NCI-H1930 (cell line): ENCODE results near the gene NOL11.
"Not testable (repeated sequence)": the region's sequence is repeated elsewhere in the genome, so short reads cannot be mapped to it uniquely, and the experiment has no call there.

ENCODE experiments used
- DNase-seq, 2 experiments: peaks; one replicate each; lab custom pipeline; 2025; lab: John Stamatoyannopoulos, UW

NOL11 gene

DNA sequence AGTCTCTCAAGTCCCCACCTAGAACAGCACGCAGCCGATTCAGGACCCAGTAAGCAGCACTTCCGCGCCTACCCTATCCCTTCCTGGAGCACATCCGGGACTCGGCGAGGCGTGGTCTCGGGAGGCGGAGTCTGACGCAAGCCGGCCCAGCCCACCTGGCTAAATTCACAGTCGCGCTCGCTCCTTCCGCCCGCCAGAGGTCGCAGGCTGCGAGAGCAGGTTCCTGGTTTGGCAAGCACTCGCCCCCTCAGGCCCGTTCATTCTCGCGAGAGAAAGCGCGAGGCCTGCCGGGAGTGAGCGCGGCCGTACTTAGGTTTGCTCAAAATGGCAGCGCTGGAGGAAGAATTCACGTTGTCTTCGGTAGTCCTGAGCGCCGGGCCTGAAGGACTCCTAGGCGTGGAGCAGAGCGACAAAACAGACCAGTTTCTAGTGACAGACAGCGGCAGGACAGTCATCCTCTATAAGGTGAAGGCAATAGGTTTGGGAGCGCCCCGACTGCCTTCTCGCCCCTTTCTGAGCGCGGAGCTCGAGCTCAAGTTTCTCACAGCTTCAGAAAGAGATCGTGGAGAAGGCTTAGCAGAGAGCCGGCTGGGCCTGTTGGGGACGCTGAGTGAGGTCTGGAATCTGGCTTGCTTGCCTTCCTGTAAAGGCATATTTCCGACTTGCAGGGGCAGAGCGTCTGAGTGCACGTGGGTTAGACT, at the start of gene NOL11:
TSS of gene NOL11 (plus strand) at position 313 of the 701 bp plus-strand sequence. CDS start at position 325, 12 bp downstream.
- DNase-seq, result peak; percentile 99 to 100

DNA sequence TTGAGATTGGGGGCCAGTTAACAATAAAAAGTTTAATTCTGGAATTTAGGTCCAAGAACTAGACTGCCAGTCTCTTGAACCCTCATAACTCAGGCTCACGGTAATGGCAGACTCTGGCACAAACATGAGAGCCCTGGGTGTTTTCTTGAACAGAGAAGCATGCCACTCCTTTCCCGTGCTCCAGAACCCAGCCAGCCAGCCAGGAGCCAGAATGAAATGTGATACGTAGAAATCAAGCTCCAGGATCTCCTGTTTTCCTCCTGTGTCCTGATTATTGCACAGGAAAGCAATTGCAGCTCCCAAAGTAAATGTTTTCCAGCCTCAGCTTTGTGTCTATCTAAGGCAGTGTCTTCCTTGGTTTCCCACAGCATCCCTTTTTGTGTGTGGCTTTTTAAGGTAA, 46.2 kb upstream of the NOL11 start:
- DNase-seq, result no peak

DNA sequence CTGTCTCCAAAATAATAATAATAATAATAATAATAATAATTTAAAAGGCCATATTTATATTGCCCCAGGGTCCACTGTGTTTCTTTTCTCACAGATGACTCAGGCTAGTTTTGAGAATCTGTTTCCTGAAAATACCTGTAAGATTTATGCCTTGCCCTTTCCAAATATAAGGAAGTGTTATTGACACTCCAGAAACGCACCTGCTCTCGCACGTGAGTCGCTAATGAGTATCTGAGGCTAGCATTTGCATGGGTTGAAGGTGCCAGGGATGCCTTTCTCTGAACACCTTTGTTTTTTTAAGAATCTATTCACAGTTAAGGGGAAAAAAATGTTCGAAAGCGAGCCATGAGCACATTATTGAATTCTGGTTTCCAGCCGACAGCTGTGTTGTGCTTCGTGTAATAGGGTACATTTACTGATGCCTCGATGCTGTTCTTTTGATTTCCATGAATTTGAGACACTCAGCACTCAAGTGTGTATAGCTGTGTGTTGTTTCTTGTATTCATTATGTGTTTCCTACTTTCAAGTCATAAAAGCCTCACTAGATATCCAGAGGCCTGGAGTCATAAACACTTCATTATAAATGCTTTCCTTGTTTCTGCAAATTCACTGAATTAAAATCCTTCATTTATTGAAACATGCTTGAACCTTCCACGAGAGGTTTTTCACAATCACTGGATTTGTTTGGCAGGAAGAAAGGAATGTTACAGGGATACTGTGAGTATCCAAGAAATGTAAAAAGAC, 45.0 kb upstream of the NOL11 start:
- no peak for DNase-seq

GRCh38 chr17:67675481-67675880, 42.3 kb upstream of the NOL11 start:
- no peak for DNase-seq

DNA sequence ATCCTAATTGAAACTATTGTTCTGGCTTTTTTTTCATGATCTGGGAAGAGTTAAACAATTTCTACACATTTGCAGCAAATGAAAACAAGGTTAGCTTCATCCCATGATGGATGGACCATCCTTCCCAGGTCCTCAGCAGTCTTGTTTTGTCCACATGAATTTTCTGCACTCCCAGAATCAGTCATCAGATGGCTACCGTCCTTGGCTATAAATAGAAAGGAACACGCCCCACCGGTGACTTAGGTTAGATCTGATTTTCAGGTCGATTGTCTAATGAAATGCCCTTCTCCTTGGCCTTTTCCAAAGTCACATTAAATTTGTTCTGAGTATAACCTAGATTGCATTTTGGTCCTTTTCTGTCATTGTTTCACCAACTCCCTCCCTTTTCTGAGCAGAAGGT, 41.4 kb upstream of the NOL11 start:
- DNase-seq, result no peak

DNA sequence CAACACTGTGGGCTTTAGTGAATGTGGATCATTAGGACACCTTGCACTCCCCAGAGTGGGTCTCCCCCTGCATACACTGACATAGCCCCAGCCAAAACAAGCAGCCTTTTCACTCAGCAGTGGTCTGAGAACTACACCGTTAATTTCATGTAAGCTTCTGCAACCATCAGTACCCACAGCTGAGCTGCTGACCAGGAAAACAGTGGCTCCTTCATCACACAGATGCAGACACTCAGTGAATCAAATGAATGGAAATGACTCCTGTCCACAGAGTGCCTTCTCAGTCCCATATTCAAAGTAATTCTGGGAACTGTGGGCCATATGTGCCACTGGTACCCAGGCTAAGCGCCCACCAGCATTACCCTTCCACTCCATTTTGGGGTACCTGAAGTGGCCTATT, 39.3 kb upstream of the NOL11 start:
- no peak for DNase-seq

GRCh38 chr17:67679225-67679624, 38.5 kb upstream of the NOL11 start:
- no peak for DNase-seq

DNA sequence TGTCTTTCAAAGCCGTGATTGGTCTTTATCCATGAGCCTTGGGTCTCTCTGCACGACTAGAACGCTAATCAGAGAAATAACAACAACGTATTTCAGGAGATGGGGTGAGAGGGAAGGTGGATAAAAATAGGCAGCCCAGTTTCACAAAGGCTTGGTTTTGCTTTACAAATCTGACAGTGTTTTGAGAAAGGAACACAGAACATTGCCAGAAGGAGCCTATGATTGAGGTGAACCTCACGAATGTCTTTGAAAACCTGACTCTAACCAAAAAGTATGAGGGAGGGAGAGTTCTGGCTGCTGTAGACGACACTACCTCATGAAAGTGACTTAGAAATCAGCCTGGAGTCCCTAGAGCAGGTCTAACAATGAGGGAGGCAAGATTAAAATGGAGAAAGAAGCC, 38.0 kb upstream of the NOL11 start:
- DNase-seq, result no peak

DNA sequence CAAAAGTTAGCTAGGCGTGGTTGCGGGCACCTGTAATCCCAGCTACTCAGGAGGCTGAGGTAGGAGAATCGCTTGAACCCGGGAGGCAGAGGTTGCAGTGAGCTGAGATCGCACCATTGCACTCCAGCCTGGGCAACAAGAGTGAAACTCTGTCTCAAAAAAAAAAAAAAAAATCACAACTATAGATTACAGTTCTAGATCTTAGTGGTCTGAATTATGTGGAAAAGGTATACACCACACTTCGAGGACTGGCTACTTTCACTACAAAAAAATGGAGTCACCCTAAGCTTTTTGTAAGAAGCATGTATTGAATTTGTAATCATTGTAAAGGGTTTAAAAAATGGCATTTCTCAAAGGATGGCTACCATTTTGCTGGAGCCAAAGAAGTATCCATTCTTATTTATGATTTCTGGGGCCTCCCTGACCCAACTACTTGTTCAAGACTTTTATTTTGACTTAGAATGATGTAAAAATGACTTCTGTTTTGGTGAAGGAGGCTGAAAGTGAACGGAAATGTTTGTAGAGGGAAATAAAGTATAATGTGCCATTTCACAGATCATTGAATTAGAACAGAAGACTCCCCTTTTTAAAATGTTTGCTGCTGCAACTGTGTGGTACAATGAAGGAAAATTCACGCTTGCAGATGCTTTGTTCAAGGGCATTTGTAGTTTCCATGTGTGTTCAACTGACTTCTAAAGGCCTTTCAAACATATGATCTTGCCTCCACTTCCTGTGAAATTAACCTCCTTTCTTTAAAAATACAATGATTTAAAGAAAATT, 37.1 kb upstream of the NOL11 start:
- DNase-seq, result no peak

- DNase-seq, result no peak
Measured at GRCh38 chr17:67682196-67682595, 35.5 kb upstream of the NOL11 start.

DNA sequence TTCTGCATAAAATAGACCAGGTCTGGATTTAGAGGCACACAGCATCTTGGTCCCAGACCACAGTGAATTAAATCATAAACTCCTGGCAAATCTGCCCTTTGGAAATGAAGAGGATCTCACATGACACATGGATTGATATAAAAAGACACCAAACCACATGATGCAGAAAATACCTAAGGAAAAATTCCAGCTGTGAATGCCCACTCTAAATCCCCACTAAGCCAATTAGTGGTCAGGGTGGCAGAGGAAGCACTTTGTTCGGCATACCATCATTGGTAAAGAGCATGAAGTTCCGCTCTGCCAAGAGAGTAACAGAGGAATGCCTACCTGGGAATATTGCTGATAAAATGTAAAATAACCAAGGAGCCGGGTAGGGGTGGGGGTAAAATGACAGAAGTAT, 32.4 kb upstream of the NOL11 start:
- no peak for DNase-seq

DNA sequence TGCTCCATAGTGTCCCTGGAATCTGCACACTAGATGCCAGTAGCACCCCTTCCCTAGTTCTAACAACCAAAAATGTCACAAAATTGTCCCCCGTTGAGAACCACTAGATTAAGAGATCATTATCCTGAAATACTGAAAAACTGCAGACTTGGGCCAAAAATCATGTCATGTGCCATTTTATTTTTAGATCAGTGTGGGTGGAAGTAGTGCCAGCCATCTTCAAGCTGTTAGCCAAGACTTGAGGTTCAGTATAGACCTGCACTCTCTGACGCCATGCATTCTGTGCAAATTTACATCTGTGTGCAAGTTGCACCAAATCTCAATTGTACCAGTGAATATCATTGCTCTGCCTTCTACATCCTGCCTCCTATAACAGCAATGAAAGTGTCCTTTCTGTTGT, 31.5 kb upstream of the NOL11 start:
- DNase-seq, result no peak

DNA sequence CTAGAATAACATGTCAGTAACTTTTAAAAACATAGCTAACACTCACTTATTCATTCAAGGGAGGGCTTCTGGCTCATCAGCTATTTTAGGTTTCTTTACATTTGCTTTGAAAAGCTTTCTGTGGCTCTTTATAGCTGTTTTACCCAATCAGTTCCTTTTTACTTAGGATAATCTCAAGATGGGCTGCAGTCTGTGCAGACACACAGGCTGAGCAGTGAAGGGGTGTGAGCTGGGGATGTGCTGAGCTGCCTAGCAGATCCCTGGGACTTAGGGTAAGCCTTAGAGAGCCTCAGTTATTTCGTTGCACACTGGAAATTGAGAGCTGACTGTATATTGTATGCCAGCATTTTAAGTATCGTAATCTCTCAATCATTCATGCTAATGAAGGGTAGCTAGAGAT, 30.2 kb upstream of the NOL11 start:
- DNase-seq, result no peak

GRCh38 chr17:67689534-67690177, 28.1 kb upstream of the NOL11 start:
- DNase-seq, result peak; percentile 53 to 68

- DNase-seq, result no peak
Measured at GRCh38 chr17:67693811-67694210, 23.9 kb upstream of the NOL11 start.

GRCh38 chr17:67696347-67696746, 21.4 kb upstream of the NOL11 start:
- no peak for DNase-seq

DNA sequence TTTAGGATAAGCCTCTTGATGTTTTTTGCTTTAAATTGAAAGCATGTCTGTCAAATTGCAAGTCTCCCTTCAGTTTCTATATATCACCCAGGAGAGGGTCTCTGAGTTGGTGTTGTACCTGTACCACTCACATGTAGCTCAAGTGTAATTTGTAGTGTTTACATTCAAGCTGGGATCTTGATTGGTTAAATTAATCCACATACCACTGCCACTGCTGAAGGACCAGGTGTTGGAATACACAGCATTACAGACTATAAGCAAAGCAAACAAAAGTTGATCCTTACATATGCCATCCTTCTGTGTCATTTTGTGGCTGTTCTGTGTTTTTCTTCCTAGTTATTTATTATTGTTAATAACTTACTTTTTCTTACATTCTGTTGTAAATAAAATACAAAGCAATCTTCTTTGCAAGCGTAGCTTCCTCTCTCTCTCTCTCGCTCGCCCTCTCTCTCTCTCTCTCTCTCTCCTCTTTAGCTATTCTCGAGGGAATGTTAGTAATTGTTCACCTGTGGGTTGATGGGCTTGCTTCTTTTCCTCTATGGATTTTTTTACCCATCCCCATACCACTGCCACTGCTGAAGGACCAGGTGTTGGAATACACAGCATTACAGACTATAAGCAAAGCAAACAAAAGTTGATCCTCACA, 20.8 kb upstream of the NOL11 start:
- peak in 1 of 2 experiments; percentile 41 for DNase-seq

DNA sequence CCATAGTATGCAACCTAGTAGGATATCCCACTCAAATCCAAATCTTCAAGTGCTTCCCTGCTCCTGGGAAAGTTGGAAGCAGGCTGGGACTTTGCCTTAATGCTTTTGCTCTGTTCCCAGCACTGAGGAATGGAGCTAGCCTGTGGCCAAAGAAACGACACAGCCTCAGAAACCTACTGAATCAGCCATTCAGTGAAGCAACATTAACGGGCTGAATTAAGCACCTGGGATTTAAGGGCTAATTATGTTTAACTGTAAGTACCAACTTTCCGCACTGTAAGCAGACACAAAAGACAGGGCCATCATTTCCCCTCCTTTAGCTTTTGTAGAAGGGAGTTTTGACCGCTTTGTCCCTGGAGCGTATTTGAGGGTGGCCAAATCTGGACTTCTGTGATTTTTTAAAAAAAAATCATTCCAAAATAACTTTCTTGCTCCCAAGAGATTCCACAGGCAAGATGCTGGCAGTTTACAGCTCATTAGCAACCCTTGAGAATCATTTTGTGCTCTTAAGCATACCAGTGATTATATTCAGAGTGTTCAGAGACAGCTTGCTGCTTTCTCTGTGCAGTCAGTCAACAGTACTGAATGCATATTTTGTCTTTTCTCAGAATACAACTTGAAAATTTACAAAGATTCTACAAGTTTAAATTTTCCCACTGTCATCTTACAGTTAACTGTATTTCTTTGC, 17.6 kb upstream of the NOL11 start:
- DNase-seq, result peak in 1 of 2 experiments; percentile 15

GRCh38 chr17:67700725-67701119, 17.0 kb upstream of the NOL11 start:
- no peak for DNase-seq

DNA sequence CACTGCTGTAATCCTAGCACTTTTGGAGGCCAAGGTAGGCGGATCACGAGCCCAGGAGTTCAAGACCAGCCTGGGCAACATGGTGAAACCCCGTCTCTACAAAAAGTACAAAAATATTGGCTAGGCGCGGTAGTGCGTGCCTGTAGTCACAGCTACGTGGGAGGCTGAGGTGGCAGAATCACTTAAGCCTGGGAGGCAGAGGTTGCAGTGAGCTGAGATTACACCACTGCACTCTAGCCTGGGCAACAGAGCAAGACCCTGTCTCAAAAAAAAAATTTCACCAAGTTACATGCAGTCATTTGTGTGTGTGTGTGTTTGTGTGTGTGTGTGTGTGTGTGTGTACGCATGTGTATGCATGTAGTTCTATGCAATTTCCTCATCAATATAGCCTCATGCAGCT, 14.9 kb upstream of the NOL11 start:
- DNase-seq, result not testable (repeated sequence)

DNA sequence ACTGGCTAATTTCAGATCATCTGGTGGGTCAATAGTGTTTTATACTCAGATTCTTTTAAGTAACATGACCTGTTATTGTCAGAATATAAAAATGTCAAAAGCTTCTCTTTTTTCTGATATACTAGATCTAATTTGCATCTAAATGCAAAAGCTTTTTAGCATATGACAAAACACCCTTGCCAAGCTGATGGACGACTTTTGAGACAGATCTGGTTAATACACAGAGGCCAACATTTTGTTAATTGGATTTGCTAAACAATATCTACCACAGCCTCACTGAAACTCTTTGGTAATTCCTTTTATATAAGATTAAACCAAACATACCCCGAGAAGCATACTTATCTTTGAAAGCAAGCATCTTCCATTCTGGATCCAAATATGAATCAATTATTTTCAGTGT, 10.3 kb upstream of the NOL11 start:
- DNase-seq, result no peak
